HTERT RPE-1 (cell line): Measurements from ENCODE around the gene CIAO2B.
"Not testable (repeated sequence)": the region's sequence is repeated elsewhere in the genome, so short reads cannot be mapped to it uniquely, and the experiment has no call there.

Experiments
- in situ Hi-C: fragments of 300-500 bp; cut with MboI; formaldehyde crosslinking; loops from 4 replicates; pipeline ENCODE4 v1.14.3; 2020; ENCODE audit warnings: low sequenced_read_pairs

Gene CIAO2B

DNA sequence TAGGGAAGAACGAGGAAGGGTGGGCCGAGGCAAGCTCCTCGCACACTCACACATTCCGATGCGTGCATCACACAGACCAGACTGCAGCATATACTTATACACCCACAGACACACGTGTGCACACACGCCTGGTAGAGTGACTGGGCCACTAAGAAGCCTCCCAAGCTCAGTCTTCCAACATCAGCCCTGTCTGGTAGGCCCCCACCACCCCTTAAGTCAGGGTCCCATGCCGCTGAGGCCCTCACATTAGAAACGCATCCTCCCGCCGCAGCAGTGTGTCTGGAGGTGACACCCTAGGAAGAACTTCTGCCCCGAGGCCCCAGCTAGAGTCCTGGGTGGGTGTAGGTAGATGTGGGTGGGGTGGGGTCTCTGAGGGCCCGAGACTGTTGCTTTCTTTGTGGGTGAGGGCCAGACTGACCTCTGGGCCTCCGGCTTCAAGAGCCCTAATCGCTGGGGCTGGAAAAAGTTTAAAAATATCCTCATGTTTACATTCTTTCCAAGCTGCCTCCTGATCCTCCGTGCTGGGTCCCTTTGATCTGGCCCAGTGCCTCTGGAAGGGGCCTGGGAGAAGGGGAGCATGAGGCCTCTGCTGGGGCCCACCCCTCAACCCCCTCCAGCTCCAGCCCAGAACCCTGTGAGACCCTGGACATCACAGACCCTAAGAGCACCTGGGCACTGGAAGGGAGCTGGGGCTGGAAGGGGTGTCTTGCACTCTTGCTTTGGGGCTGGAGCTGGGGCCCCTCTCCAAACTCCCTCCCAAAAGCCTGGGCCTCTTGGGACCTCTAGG lies 29.2 kb downstream of the CIAO2B start:
- in situ Hi-C loops: no loop called here

DNA sequence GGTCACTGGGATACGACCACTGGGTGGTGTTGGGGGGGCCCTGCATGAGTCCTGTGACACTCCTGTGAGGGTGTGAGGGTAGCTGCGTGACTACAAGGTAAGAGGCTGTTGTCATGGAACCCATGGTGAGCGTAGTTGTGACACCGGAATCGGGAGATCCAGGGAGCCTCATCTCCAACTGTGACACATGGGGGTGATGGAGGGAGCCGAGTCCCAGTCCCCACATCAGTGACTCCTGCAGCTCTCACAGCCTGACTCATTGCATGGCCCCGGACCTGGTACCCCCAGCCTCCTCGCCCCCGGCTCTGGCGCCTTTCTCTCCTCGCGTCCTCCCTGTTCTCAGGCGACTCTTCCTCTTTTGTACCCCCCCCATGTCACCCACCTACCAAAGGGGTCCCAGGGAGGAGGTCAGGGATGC lies 29.8 kb downstream of the CIAO2B start:
- in situ Hi-C loops: no loop called here

DNA sequence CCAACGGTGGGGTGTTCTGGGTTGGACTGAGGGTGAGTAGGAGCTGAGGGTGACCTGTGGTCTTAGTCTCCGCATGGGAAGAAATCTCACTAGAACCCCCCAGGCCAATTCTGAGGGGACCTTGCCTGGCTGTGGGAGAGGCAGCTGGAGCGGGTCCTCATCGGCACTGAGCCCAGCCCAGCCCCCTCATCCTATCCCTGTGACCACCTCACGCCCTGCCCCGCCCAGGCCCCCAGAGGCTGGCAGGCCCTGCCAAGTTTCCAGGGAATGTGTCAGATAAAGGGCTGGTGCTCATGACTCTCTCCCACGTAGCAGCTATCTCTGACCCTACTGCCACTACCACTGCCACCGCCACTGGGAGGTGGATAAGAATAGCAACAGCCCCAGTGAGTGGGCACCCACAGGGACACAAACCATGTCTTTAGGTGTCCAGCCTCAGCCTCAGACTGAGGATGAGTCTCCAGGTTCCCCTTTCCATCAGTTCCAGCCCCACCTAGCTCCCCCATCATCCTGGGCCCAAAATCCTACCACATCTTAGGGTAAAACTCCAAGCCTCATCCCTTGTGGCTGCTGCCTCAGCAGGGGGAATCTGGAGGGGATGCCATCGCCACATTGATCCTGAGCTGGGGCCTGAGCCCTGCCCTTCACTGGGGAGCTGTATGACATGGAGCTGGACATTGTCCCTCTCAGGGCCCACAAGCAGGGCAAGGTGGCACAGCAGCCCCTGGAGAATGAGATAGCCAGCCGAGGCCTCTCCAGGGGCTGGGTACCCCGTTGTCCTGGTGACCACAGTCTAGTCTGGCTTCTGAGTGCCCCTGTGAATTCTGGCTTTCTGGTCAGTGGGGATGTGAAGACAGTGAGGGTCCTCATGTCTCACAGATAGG lies 30.4 kb downstream of the CIAO2B start:
- in situ Hi-C loops: no loop called here

- in situ Hi-C loops: no loop called here
Measured at GRCh38 chr16:66902648-66903543, 31.3 kb downstream of the CIAO2B start.

DNA sequence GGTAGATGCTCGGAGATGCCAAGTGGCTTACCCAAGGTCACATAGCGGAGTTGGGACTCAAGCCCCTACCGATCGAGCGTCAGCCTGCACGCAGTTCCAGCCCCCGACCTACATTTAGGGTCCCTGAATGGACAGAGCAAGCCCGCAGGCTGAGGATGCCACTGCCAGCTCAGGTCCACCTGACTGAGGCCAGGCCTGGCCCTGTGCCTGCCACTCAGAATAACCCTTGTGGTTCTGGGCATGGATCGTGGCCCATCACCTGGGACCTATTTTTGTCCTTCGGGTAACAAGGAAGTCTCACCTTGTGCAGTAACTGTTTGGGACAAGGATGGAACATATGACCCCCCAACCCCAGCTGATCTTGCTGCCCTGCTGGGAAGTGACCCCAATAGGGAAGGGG lies 32.6 kb downstream of the CIAO2B start:
- in situ Hi-C loops: no loop called here

GRCh38 chr16:66900721-66901441 lies 33.3 kb downstream of the CIAO2B start:
- in situ Hi-C loops: no loop called here

GRCh38 chr16:66899945-66900710 lies 34.1 kb downstream of the CIAO2B start:
- in situ Hi-C loops: no loop called here

- in situ Hi-C loops: no loop called here
Measured at GRCh38 chr16:66899310-66899944, 34.8 kb downstream of the CIAO2B start.

DNA sequence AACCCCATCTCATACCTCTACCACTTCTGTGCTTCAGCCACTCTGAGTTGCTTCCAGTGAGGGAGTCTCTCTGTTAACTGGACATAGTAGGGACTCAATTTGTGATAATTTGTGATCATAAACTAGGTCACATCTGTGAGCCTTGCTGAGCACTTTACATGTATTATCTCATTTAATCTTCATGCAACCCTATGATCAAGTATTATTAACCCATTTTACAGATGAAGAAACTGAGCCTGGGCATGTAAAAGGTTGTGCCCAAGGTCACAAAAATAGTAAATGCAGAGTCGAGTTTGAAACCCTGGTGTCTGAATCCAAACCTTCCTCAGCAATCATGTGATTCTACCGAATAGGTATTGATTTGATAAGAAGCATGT lies 35.3 kb downstream of the CIAO2B start:
- in situ Hi-C loops: no loop called here

GRCh38 chr16:66898207-66898606 lies 36.0 kb downstream of the CIAO2B start:
- in situ Hi-C loops: no loop called here

- in situ Hi-C loops: not testable (repeated sequence)
Measured at GRCh38 chr16:66896682-66897081, 37.5 kb downstream of the CIAO2B start.

GRCh38 chr16:66895999-66896398 lies 38.2 kb downstream of the CIAO2B start:
- in situ Hi-C loops: no loop called here

DNA sequence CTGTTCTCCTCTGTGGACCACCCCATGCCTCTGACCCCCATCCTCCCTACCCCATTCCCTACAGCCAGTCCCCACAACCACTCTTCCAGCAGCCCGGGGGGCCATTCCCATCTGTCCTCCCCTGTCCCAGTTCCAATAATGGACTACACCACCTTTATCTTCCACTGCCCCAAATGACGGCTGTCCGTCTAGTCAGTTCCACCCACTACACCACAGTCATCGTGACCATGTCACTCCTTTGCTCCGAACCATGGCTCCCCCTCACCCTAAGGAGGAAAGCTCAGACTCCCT lies 38.6 kb downstream of the CIAO2B start:
- in situ Hi-C loops: no loop called here

DNA sequence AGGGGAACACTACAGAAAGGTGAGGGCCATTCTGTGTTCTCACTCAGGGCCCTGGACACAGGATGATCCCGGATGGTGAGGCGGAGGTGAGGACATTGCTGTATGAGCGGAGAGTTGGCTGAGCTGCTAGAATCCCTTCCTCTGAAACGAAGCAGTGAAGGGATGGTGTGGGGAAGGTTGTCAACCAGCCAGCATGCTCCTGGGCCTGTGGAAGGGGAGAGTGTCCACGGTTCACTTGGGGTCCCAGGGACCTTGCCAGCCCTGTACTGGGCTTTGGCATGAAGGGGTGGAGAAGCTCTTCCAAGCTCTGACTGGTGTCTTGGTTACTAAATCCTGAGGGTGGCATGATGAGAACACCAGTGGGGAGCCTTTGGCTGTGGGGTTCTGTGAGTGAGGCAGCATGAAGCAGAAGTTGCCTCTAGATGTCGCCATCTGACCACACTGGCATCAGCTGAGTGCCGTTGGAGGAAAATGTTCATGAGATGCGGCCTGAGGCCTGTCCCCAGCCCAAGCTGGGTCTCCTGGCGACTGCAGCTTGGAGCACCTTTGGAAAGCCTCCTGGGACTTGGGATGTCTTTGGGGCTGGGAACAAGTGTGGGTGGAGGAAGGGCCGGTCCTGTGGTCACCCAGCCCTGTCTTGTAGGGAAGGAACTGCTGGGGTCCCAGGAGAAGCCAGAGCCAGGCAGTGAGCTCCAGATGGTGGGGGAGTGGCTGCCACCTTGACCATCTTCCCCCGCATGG lies 39.1 kb downstream of the CIAO2B start:
- in situ Hi-C loops: no loop called here

- in situ Hi-C loops: no loop called here
Measured at GRCh38 chr16:66894055-66894454, 40.1 kb downstream of the CIAO2B start.

DNA sequence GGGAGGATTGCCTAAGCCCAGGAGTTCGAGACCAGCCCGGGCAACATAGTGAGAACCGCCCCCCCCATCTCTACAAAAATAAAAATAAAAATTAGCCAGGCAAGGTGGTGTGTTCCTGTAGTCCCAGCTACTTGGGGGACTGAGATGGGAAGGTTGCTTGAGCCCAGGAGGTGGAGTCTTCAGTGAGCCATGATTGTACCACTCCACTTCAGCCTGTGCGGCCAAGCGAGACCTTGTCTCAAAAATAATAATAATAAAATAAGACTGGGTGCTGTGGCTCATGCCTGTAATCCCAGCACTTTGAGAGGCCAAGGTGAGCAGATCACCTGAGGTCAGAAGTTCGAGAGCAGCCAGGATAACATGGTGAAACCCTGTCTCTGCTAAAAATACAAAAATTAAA lies 42.4 kb downstream of the CIAO2B start:
- in situ Hi-C loops: no loop called here

DNA sequence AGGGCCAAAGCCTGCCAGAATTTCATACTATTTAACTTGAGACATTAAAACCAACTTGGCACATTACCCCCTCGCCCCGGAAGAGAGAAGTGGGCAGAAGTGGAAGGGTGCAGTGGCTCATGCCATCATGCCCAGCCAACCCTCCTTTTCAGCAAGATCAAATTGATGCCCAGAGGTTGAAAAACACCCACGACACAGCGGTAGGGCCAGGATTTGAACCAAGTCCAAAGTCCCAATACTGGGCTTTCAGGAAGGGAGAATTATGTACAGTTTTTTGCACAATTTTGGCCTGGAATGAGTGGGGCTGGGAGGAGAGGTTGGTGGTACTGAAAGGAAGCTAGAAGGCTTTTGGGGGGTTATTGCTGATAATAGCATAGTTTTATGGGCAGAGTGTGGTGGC lies 42.8 kb downstream of the CIAO2B start:
- in situ Hi-C loops: no loop called here

GRCh38 chr16:66890799-66891198 lies 43.4 kb downstream of the CIAO2B start:
- in situ Hi-C loops: no loop called here

- in situ Hi-C loops: no loop called here
Measured at GRCh38 chr16:66889622-66890021, 44.6 kb downstream of the CIAO2B start.
